Loucy (cell line): Measurements from ENCODE around the gene SLC16A7.

Experiments used
- H2AFZ ChIP-seq: fragments of 200-600 bp; sonication (generic); 2 replicates; pipeline ENCODE4 v1.6.0; 2016; ENCODE audit warnings: antibody characterized with exemption, mild to moderate bottlenecking, low read length, moderate library complexity
- H3F3A ChIP-seq: fragments of 200-600 bp; 2 replicates; pipeline ENCODE4 v1.6.0; 2016; ENCODE audit warnings: antibody characterized with exemption, low read depth, mild to moderate bottlenecking
- H3K27me3 ChIP-seq: fragments of 200-600 bp; sonication (generic); 2 replicates; pipeline ENCODE4 v1.6.1; 2014; ENCODE audit warnings: low read length, mild to moderate bottlenecking; ENCODE audit not compliant: insufficient read depth, poor library complexity, severe bottlenecking
- H3K36me3 ChIP-seq: fragments of 200-600 bp; sonication (generic); 2 replicates; pipeline ENCODE4 v1.6.1; 2016; ENCODE audit warnings: low read length; ENCODE audit not compliant: insufficient read depth
- H3K4me1 ChIP-seq: fragments of 200-600 bp; sonication (generic); 2 replicates; pipeline ENCODE4 v1.5.1; 2014; ENCODE audit warnings: low read length, mild to moderate bottlenecking; ENCODE audit not compliant: insufficient read depth, poor library complexity, severe bottlenecking
- H3K4me2 ChIP-seq: fragments of 200-600 bp; sonication (generic); 2 replicates; pipeline ENCODE4 v1.6.0; 2014; ENCODE audit warnings: antibody characterized with exemption, low read length, low read depth, mild to moderate bottlenecking; ENCODE audit not compliant: poor library complexity, severe bottlenecking
- H3K4me3 ChIP-seq: fragments of 200-600 bp; sonication (generic); 2 replicates; pipeline ENCODE4 v1.5.1; 2014; ENCODE audit warnings: low read length, mild to moderate bottlenecking, mixed read lengths; ENCODE audit not compliant: poor library complexity, severe bottlenecking
- H3K79me2 ChIP-seq: fragments of 200-600 bp; sonication (generic); 2 replicates; pipeline ENCODE4 v1.6.1; 2014; ENCODE audit warnings: low read length; ENCODE audit not compliant: insufficient read depth
- H3K9ac ChIP-seq: fragments of 200-600 bp; sonication (generic); 2 replicates; pipeline ENCODE4 v1.6.0; 2014; ENCODE audit warnings: mild to moderate bottlenecking, low read depth, low read length, moderate library complexity; ENCODE audit not compliant: poor library complexity, severe bottlenecking
- H3K9me2 ChIP-seq: fragments of 200-600 bp; sonication (generic); replicated peaks from 2 replicates; pipeline ENCODE4 v1.6.1; 2016; ENCODE audit warnings: low read depth, low read length, mixed read lengths
- H3K9me3 ChIP-seq: fragments of 200-600 bp; sonication (generic); 2 replicates; pipeline ENCODE4 v1.6.1; 2014; ENCODE audit warnings: mild to moderate bottlenecking, antibody characterized with exemption, low read length, low read depth; ENCODE audit not compliant: insufficient read depth
- H4K20me1 ChIP-seq: fragments of 200-600 bp; sonication (generic); 2 replicates; pipeline ENCODE4 v1.6.0; 2014; ENCODE audit warnings: antibody characterized with exemption, low read length, mild to moderate bottlenecking; ENCODE audit not compliant: insufficient read depth, poor library complexity, severe bottlenecking
- EZH2phosphoT487 ChIP-seq: fragments of 200-600 bp; IDR thresholded peaks from 2 replicates; pipeline ENCODE4 v1.6.1; 2018; ENCODE audit warnings: antibody characterized with exemption, mild to moderate bottlenecking, moderate library complexity, borderline replicate concordance
- TF ChIP-seq, protein P1 (sequence below): fragments of 200-600 bp; sonication (generic); conservative IDR thresholded peaks from 2 replicates; pipeline ENCODE4 v1.5.1; 2014; ENCODE audit warnings: mild to moderate bottlenecking, antibody characterized with exemption, low read length

SLC16A7 gene

DNA sequence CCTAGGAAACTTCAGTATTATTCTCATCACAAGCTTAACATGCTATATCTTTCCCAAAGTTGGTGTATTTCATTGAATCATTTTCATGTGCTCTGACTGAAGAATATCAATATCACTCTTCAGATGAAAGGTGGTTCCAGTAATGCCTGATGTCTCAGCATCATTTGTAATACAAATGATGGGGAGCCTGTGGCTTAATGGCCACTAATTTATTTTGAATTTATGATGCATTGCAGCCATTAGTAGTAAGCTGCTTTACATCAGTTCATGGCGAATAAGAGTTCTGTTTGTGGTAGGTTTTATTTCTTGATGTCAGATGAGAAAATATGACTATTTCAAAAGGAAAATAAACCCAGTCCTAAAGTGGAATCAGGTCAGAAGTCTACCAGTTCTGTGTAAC, 139.4 kb downstream of the SLC16A7 start:
- Histone ChIP-seq H3K4me1 (peaks cover 14% of the 10 kb centered on the region), H3K27me3 (no peaks in the 10 kb centered on the region), H4K20me1 (no peaks in the 10 kb centered on the region), H3K79me2 (no peaks in the 10 kb centered on the region), H3K36me3 (peaks cover 3% of the 10 kb centered on the region; the same call in 1 of the 2 replicates), H3K4me3 (no peak overlapping the region), H3K4me2 (no peak overlapping the region), H3K9ac (no peak overlapping the region), H2AFZ (no peak overlapping the region), H3F3A (no peaks in the 10 kb centered on the region), H3K9me2 (no peaks in the 10 kb centered on the region), H3K9me3 (no peaks in the 10 kb centered on the region)
- TF ChIP-seq, protein P1, sequence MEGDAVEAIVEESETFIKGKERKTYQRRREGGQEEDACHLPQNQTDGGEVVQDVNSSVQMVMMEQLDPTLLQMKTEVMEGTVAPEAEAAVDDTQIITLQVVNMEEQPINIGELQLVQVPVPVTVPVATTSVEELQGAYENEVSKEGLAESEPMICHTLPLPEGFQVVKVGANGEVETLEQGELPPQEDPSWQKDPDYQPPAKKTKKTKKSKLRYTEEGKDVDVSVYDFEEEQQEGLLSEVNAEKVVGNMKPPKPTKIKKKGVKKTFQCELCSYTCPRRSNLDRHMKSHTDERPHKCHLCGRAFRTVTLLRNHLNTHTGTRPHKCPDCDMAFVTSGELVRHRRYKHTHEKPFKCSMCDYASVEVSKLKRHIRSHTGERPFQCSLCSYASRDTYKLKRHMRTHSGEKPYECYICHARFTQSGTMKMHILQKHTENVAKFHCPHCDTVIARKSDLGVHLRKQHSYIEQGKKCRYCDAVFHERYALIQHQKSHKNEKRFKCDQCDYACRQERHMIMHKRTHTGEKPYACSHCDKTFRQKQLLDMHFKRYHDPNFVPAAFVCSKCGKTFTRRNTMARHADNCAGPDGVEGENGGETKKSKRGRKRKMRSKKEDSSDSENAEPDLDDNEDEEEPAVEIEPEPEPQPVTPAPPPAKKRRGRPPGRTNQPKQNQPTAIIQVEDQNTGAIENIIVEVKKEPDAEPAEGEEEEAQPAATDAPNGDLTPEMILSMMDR: no peak

DNA sequence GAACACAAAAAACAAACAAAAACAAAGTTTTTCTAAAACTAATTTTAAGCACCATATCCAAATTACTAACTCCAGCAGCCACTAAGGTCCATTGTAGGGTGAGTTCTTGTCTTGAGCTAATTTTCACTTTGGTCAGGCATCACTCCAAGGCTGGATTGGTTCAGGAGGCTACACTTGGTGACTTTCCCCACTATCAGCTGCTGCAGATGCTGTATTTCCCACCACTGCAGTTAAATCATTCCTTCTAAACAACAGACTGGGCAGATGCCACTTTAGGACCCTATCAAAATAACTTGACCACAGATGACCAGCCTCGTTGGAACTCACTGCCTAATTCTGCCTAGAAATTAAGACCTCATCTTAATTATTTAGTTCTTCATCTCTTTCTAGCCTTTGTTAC, 140.5 kb downstream of the SLC16A7 start:
- Histone ChIP-seq H2AFZ (no peak overlapping the region), H3K4me2 (no peak overlapping the region), H4K20me1 (no peaks in the 10 kb centered on the region), H3K36me3 (peaks cover 3% of the 10 kb centered on the region; the same call in 1 of the 2 replicates), H3F3A (no peaks in the 10 kb centered on the region), H3K79me2 (no peaks in the 10 kb centered on the region), H3K4me3 (no peak overlapping the region), H3K4me1 (peaks cover 14% of the 10 kb centered on the region), H3K27me3 (no peaks in the 10 kb centered on the region), H3K9me3 (no peaks in the 10 kb centered on the region), H3K9ac (no peak overlapping the region), H3K9me2 (no peaks in the 10 kb centered on the region)
- TF ChIP-seq, protein P1: no peak
- no peak for TF ChIP-seq EZH2phosphoT487

DNA sequence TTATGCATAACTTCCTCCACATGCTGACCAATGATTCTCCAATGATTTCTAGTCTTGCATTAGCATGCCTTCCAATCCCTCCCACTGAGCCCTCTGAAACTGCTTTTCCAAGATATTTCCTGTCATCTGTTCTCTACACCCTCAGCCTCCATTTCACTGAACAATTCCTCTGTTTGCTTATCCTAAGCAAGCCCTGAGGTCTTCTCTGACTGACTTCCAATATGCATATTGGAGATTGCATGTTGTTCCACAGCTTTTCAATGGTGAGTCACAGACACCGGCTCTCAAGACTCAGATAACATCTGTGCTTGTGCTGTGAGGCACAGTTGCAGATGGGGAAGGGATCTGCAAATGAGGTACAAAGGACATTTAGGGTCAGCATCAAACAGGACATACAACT, 141.0 kb downstream of the SLC16A7 start:
- Histone ChIP-seq H3K9me3 (no peaks in the 10 kb centered on the region), H3K4me2 (no peak overlapping the region), H3K9ac (no peak overlapping the region), H3K79me2 (no peaks in the 10 kb centered on the region), H3K27me3 (no peaks in the 10 kb centered on the region), H3K4me1 (peaks cover 14% of the 10 kb centered on the region), H3K9me2 (no peaks in the 10 kb centered on the region), H3F3A (no peaks in the 10 kb centered on the region), H3K36me3 (peaks cover 3% of the 10 kb centered on the region; the same call in 1 of the 2 replicates), H4K20me1 (no peaks in the 10 kb centered on the region), H3K4me3 (no peak overlapping the region), H2AFZ (no peak overlapping the region)
- no peak for TF ChIP-seq EZH2phosphoT487
- TF ChIP-seq, protein P1: no peak
